Neutrophil (primary cell): Measurements from ENCODE around the gene CHN2.
"Not testable (repeated sequence)": the region's sequence is repeated elsewhere in the genome, so short reads cannot be mapped to it uniquely, and the experiment has no call there.

Experiments
- H3K27ac ChIP-seq: fragments of 200-600 bp; sonication (generic); 2 replicates; pipeline ENCODE4 v1.5.1; 2016; ENCODE audit warnings: mild to moderate bottlenecking, moderate library complexity
- H3K27me3 ChIP-seq: fragments of 200-600 bp; sonication (generic); 2 replicates; pipeline ENCODE4 v1.6.0; 2016; ENCODE audit warnings: mild to moderate bottlenecking
- H3K36me3 ChIP-seq: fragments of 200-600 bp; sonication (generic); 2 replicates; pipeline ENCODE4 v1.5.1; 2017
- H3K4me1 ChIP-seq, 2 experiments: fragments of 200-600 bp in 1 of 2; sonication (generic) in 1 of 2; 1 replicate in 1 of 2; 2 replicates in 1 of 2; pipeline versions ENCODE4 v1.5.1 to v1.6.1; 2013 to 2016; ENCODE audit warnings: low read depth in 1 of 2, low read length in 1 of 2, mild to moderate bottlenecking in 1 of 2, moderate library complexity in 1 of 2; ENCODE audit not compliant: control insufficient read depth in 1 of 2, insufficient read depth in 1 of 2
- H3K4me3 ChIP-seq, 2 experiments: fragments of 200-600 bp in 1 of 2; sonication (generic) in 1 of 2; 1 replicate in 1 of 2; 2 replicates in 1 of 2; pipeline ENCODE4 v1.5.1; 2013 to 2016; ENCODE audit warnings: low read depth in 1 of 2, low read length in 1 of 2, mild to moderate bottlenecking in 1 of 2, moderate library complexity in 1 of 2
- H3K9me3 ChIP-seq: fragments of 200-600 bp; sonication (generic); 2 replicates; pipeline ENCODE4 v1.5.1; 2016
- CTCF ChIP-seq: fragments of 200-600 bp; sonication (generic); IDR thresholded peaks from 2 replicates; pipeline ENCODE4 v1.5.1; 2016; ENCODE audit warnings: antibody characterized with exemption

CHN2 gene

GRCh38 chr7:29202651-29203069 lies 8.1 kb downstream of the CHN2 start:
- Histone ChIP-seq H3K36me3 (no peaks in the 10 kb centered on the region), H3K9me3 (no peaks in the 10 kb centered on the region), H3K27ac (no peak overlapping the region), H3K27me3 (peaks cover 6% of the 10 kb centered on the region), H3K4me3 (no peak overlapping the region), H3K4me1 (peaks cover 0 to 4% of the 10 kb centered on the region in 2 experiments)
- no peak for TF ChIP-seq CTCF

- Histone ChIP-seq H3K4me3 (no peak overlapping the region), H3K4me1 (peaks cover 0 to 4% of the 10 kb centered on the region in 2 experiments), H3K27me3 (no peaks in the 10 kb centered on the region), H3K27ac (no peak overlapping the region), H3K36me3 (no peaks in the 10 kb centered on the region), H3K9me3 (no peaks in the 10 kb centered on the region)
- no peak for TF ChIP-seq CTCF
Observed at GRCh38 chr7:29204491-29205272, 10.1 kb downstream of the CHN2 start.

- Histone ChIP-seq H3K27ac (no peak overlapping the region), H3K9me3 (no peaks in the 10 kb centered on the region), H3K4me3 (no peak overlapping the region), H3K27me3 (no peaks in the 10 kb centered on the region), H3K4me1 (peaks cover 0 to 4% of the 10 kb centered on the region in 2 experiments), H3K36me3 (no peaks in the 10 kb centered on the region)
- no peak for TF ChIP-seq CTCF
Observed at GRCh38 chr7:29207162-29207801, 12.7 kb downstream of the CHN2 start.

- Histone ChIP-seq H3K4me3 (no peak overlapping the region), H3K9me3 (no peaks in the 10 kb centered on the region), H3K27me3 (no peaks in the 10 kb centered on the region), H3K27ac (no peak overlapping the region), H3K36me3 (no peaks in the 10 kb centered on the region), H3K4me1 (peaks cover 0 to 4% of the 10 kb centered on the region in 2 experiments)
- TF ChIP-seq CTCF = no peak
Observed at GRCh38 chr7:29208410-29209250, 14.1 kb downstream of the CHN2 start.

GRCh38 chr7:29209745-29210144 lies 15.2 kb downstream of the CHN2 start:
- no peak for TF ChIP-seq CTCF
- H3K36me3 ChIP-seq = no peaks in the 10 kb centered on the region
- H3K27me3 ChIP-seq = no peaks in the 10 kb centered on the region
- no peak overlapping the region for H3K4me3 ChIP-seq
- no peak overlapping the region for H3K27ac ChIP-seq
- H3K4me1 ChIP-seq = peaks cover 0 to 4% of the 10 kb centered on the region in 2 experiments
- H3K9me3 ChIP-seq = no peaks in the 10 kb centered on the region

GRCh38 chr7:29212736-29213135 lies 18.2 kb downstream of the CHN2 start:
- H3K4me1 ChIP-seq, H3K36me3 ChIP-seq, H3K27me3 ChIP-seq, H3K9me3 ChIP-seq, H3K4me3 ChIP-seq, H3K27ac ChIP-seq: not testable (repeated sequence)
